DOHH2 (cell line): ENCODE measurements around the gene OR2A42.
"Not testable (repeated sequence)": the region's sequence is repeated elsewhere in the genome, so short reads cannot be mapped to it uniquely, and the experiment has no call there.

ENCODE experiments used
- EZH2phosphoT487 ChIP-seq: fragments of 200-600 bp; sonication (generic); IDR thresholded peaks from 2 replicates; pipeline ENCODE4 v1.6.1; 2017; ENCODE audit warnings: borderline replicate concordance, mild to moderate bottlenecking, antibody characterized with exemption, low read length, moderate library complexity, mixed read lengths
- TF ChIP-seq, protein P1 (sequence below): fragments of 200-600 bp; sonication (generic); IDR thresholded peaks from one replicate; pipeline ENCODE4 v1.5.1; 2014; ENCODE audit warnings: antibody characterized with exemption, mild to moderate bottlenecking, low read depth, low read length; ENCODE audit not compliant: poor library complexity, severe bottlenecking

DNA sequence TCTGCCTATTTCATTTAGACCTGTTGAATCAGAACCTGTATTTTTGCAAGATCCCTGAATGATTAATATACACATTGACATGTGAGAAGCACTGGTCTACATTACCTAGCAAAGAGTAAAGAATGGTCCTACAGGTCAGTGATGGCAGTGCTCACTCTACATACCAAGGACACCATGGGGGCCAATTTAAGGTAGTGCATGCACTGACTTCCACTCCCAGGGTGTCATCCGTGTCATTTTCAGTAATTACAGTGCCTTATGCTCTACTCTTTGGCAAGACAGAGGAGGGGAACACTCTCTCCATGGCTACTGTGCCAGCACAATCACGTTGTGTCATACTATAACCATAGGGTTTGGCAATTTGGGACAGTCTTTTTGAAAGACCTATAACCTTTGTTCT, 6.0 kb upstream of the OR2A42 start:
- TF ChIP-seq, protein P1, sequence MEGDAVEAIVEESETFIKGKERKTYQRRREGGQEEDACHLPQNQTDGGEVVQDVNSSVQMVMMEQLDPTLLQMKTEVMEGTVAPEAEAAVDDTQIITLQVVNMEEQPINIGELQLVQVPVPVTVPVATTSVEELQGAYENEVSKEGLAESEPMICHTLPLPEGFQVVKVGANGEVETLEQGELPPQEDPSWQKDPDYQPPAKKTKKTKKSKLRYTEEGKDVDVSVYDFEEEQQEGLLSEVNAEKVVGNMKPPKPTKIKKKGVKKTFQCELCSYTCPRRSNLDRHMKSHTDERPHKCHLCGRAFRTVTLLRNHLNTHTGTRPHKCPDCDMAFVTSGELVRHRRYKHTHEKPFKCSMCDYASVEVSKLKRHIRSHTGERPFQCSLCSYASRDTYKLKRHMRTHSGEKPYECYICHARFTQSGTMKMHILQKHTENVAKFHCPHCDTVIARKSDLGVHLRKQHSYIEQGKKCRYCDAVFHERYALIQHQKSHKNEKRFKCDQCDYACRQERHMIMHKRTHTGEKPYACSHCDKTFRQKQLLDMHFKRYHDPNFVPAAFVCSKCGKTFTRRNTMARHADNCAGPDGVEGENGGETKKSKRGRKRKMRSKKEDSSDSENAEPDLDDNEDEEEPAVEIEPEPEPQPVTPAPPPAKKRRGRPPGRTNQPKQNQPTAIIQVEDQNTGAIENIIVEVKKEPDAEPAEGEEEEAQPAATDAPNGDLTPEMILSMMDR, result not testable (repeated sequence)
- TF ChIP-seq EZH2phosphoT487, result not testable (repeated sequence)
